K562 (cell line): ENCODE results near the gene GSTM2.

Experiments
- EP300 ChIP-seq: IDR thresholded peaks from 2 replicates; pipeline ENCODE4 v1.6.1; 2012; ENCODE audit warnings: low read length, improper control_type of control experiment
- HDAC1 ChIP-seq, 2 experiments: fragments of 450-650 bp; IDR thresholded peaks; 2 replicates each; pipeline ENCODE4 v1.6.1; 2016 to 2017; ENCODE audit warnings: inconsistent platforms in 1 of 2, mild to moderate bottlenecking in 1 of 2, moderate library complexity in 1 of 2
- MCM5 ChIP-seq: fragments of 450-650 bp; IDR thresholded peaks from 2 replicates; pipeline ENCODE4 v1.6.1; 2016; ENCODE audit warnings: low read depth
- MEF2D ChIP-seq: conservative IDR thresholded peaks from 2 replicates; pipeline ENCODE4 v1.6.1; 2016; ENCODE audit warnings: low read depth, missing genetic modification characterization, missing compliant biosample characterization
- MTF1 ChIP-seq: fragments of 250-450 bp; sonication (Bioruptor Pico); IDR thresholded peaks from 2 replicates; pipeline ENCODE4 v1.9.0; 2021; ENCODE audit warnings: moderate library complexity, mild to moderate bottlenecking, inconsistent platforms, borderline replicate concordance
- MYC ChIP-seq, 2 experiments: fragments of 250-450 bp in 1 of 2; sonication (Bioruptor Pico) in 1 of 2; IDR thresholded peaks; 2 replicates each; pipeline versions ENCODE4 v1.5.1 to v1.6.1; 2012 to 2021; ENCODE audit warnings: low read depth in 2 of 2, borderline replicate concordance in 1 of 2, improper control_type of control experiment in 1 of 2, low read length in 1 of 2, mild to moderate bottlenecking in 1 of 2, moderate library complexity in 1 of 2
- PCBP2 ChIP-seq: fragments of 200-400 bp; formaldehyde crosslinking; IDR thresholded peaks from 2 replicates; pipeline ENCODE4 v1.6.1; 2018; ENCODE audit warnings: low read length, low read depth, mild to moderate bottlenecking, moderate library complexity; ENCODE audit not compliant: poor library complexity, severe bottlenecking
- POLR2A ChIP-seq: fragments of 450-650 bp; conservative IDR thresholded peaks from 2 replicates; pipeline ENCODE4 v1.6.1; 2016
- RFX5 ChIP-seq: IDR thresholded peaks from 2 replicates; pipeline ENCODE4 v1.6.1; 2011; ENCODE audit warnings: low read depth, mild to moderate bottlenecking, improper control_type of control experiment, low read length
- SMARCA4 ChIP-seq: fragments of 450-650 bp; IDR thresholded peaks from 2 replicates; pipeline ENCODE4 v1.6.1; 2016
- ZNF217 ChIP-seq: sonication (generic); formaldehyde crosslinking; IDR thresholded peaks from 2 replicates; pipeline ENCODE4 v1.8.0; 2022; ENCODE audit warnings: mild to moderate bottlenecking, missing genetic modification reagents
- TF ChIP-seq, protein P1 (sequence below), 3 experiments: IDR thresholded peaks in 2 of 3; conservative IDR thresholded peaks in 1 of 3; 2 replicates each; pipeline ENCODE4 v1.5.1; 2011 to 2012; ENCODE audit warnings: low read length in 3 of 3, mild to moderate bottlenecking in 3 of 3, control low read depth in 2 of 3, improper control_type of control experiment in 1 of 3, inconsistent platforms in 1 of 3, low read depth in 1 of 3, mixed read lengths in 1 of 3, moderate library complexity in 1 of 3; ENCODE audit not compliant: insufficient read depth in 2 of 3
- TF ChIP-seq, protein P2 (sequence below), 2 experiments: fragments of 250-450 bp in 1 of 2; fragments of 450-650 bp in 1 of 2; sonication (Bioruptor Pico) in 1 of 2; IDR thresholded peaks; 2 replicates each; pipeline versions ENCODE4 v1.6.1 to v1.8.0; 2016 to 2021; ENCODE audit warnings: mild to moderate bottlenecking in 2 of 2, moderate library complexity in 2 of 2, missing compliant biosample characterization in 1 of 2, missing genetic modification characterization in 1 of 2

GRCh38 chr1:109689844-109690405 lies 22.1 kb downstream of the GSTM2 start:
- TF ChIP-seq POLR2A (no peak), EP300 (no peak), RFX5 (no peak), ZNF217 (CRISPR knock-in tag) (no peak), MYC (IDR thresholded peaks at IDR 0.05; ENCODE audit: low read depth, low read length) (no peak), MYC (CRISPR knock-in tag; IDR thresholded peaks at IDR 0.05; ENCODE audit: borderline replicate concordance, low read depth) (no peak), HDAC1 (IDR thresholded peaks at IDR 0.05) (no peak), SMARCA4 (no peak), MTF1 (CRISPR knock-in tag) (no peak), MCM5 (no peak), MEF2D (no peak), PCBP2 (no peak)
- TF ChIP-seq, protein P1, sequence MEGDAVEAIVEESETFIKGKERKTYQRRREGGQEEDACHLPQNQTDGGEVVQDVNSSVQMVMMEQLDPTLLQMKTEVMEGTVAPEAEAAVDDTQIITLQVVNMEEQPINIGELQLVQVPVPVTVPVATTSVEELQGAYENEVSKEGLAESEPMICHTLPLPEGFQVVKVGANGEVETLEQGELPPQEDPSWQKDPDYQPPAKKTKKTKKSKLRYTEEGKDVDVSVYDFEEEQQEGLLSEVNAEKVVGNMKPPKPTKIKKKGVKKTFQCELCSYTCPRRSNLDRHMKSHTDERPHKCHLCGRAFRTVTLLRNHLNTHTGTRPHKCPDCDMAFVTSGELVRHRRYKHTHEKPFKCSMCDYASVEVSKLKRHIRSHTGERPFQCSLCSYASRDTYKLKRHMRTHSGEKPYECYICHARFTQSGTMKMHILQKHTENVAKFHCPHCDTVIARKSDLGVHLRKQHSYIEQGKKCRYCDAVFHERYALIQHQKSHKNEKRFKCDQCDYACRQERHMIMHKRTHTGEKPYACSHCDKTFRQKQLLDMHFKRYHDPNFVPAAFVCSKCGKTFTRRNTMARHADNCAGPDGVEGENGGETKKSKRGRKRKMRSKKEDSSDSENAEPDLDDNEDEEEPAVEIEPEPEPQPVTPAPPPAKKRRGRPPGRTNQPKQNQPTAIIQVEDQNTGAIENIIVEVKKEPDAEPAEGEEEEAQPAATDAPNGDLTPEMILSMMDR (IDR thresholded peaks at IDR 0.05 in 2 of 3, conservative IDR thresholded peaks at IDR 0.05 in 1 of 3; ENCODE audit: insufficient read depth in 2 of 3, low read depth in 1 of 3, low read length in 3 of 3): no peak
- TF ChIP-seq, protein P2, sequence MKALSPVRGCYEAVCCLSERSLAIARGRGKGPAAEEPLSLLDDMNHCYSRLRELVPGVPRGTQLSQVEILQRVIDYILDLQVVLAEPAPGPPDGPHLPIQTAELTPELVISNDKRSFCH (CRISPR knock-in tag; IDR thresholded peaks at IDR 0.05): no peak
- TF ChIP-seq, protein P2 (tag; IDR thresholded peaks at IDR 0.05): no peak
